Heart left ventricle (tissue), 13 donors: ENCODE results near the gene ZNF550.

ENCODE experiments used
- POLR2A ChIP-seq, 2 donors: fragments of 450-650 bp; IDR thresholded peaks; one replicate each; pipeline ENCODE4 v1.6.1; 2017; ENCODE audit warnings: antibody characterized with exemption in 2 of 2, mild to moderate bottlenecking in 2 of 2, moderate library complexity in 2 of 2
- TF ChIP-seq, protein P1 (sequence below), 12 donors: fragments of 200-600 bp; sonication (generic) in 4 of 12; IDR thresholded peaks; one replicate each; pipeline versions ENCODE4 v1.5.0 to v1.8.0; 2018 to 2022; ENCODE audit warnings: antibody characterized with exemption in 12 of 12, mild to moderate bottlenecking in 5 of 12
- donor health status: ischemic (EF 13 %, LVEDD 7.1; RV severe dilation, severe dysfunction).
- donor health status: DM: no; HTN: yes; CAD: no.
- donor health status: DM: no; HTN: no; CAD: no.
- donor health status: ischemic (EF 25% LVEDD 6.9; RV normal size, moderate dysfunction).
- donor health status: ischemic (EF 25% LVEDD 5.7; RV mildly dilated, moderate dysfunction).
- donor health status: ischemic (EF 35%, LVEDD 5.7; RV mildly dilated, moderate dysfunction).
- donor health status: nonischemic (EF 11% LVEDD 7.7; RV severe dilation, severe dysfunction).
- donor health status: DM: yes; HTN: yes; CAD: no.
- donor health status: PGD.
- donor health status: ischemic (EF 29% LVEDD 5.4; RV normal size, mild dysfunction).
- donor health status: nonischemic (EF 23%, LVEDD 6.1; RV moderate dilation, normal function).

DNA sequence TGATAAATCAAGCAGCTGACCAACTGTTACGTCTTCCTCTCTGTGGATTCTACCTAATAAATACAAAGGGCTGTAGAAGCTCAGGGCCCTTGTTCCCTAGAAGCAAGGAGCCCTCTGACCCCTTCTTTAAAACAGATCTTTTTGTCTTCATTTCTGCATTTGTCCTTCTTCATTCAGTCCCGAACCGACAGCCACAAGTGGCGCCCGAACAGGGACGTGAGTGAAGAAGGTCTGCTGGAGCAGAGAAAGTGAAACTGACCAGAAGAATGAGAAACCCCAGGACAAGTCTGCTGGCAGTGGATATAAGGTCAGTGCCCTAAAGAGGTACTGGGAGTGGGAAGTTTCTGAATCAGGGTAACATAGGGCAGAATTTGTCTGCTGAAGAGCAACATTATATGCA, 46.8 kb downstream of the ZNF550 start:
- TF ChIP-seq, protein P1, sequence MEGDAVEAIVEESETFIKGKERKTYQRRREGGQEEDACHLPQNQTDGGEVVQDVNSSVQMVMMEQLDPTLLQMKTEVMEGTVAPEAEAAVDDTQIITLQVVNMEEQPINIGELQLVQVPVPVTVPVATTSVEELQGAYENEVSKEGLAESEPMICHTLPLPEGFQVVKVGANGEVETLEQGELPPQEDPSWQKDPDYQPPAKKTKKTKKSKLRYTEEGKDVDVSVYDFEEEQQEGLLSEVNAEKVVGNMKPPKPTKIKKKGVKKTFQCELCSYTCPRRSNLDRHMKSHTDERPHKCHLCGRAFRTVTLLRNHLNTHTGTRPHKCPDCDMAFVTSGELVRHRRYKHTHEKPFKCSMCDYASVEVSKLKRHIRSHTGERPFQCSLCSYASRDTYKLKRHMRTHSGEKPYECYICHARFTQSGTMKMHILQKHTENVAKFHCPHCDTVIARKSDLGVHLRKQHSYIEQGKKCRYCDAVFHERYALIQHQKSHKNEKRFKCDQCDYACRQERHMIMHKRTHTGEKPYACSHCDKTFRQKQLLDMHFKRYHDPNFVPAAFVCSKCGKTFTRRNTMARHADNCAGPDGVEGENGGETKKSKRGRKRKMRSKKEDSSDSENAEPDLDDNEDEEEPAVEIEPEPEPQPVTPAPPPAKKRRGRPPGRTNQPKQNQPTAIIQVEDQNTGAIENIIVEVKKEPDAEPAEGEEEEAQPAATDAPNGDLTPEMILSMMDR (IDR thresholded peaks at IDR 0.05): no peak
- no peak for TF ChIP-seq POLR2A (IDR thresholded peaks at IDR 0.05)
